ENCODE measurements around the gene RTN1. TPM values are rescaled to one million over a fixed set of nuclear protein-coding genes. Genes with fewer than 3 reads are reported as not detected.

Gene RTN1
- total RNA-seq, 1 donor from 2014 or later = 0.79 TPM

- Histone ChIP-seq H3K4me3 (ENCODE audit: low read depth, low read length) (no peak overlapping the region), H3K36me3 (ENCODE audit: control insufficient read depth, insufficient read depth, low read length) (no peaks in the 10 kb centered on the region), H3K27me3 (ENCODE audit: control insufficient read depth, insufficient read depth, low read length) (peaks cover 8% of the 10 kb centered on the region)
- DNase-seq (ENCODE audit: low read depth) = no peak
- no peak for TF ChIP-seq CTCF (IDR thresholded peaks at IDR 0.05; ENCODE audit: insufficient read depth, low read length, poor library complexity, severe bottlenecking)
Observed at GRCh38 chr14:59629444-59630287, 240.9 kb downstream of the RTN1 start.

- no peak for DNase-seq (ENCODE audit: low read depth)
- Histone ChIP-seq H3K36me3 (ENCODE audit: control insufficient read depth, insufficient read depth, low read length) (no peaks in the 10 kb centered on the region), H3K4me3 (ENCODE audit: low read depth, low read length) (no peak overlapping the region), H3K27me3 (ENCODE audit: control insufficient read depth, insufficient read depth, low read length) (peaks cover 8% of the 10 kb centered on the region)
- TF ChIP-seq CTCF (IDR thresholded peaks at IDR 0.05; ENCODE audit: insufficient read depth, low read length, poor library complexity, severe bottlenecking) = no peak
Observed at GRCh38 chr14:59627011-59627520, 243.5 kb downstream of the RTN1 start.

GRCh38 chr14:59622631-59623030 is 247.9 kb downstream of the RTN1 start:
- no peak overlapping the region for H3K4me3 ChIP-seq (ENCODE audit: low read depth, low read length)
- TF ChIP-seq CTCF (IDR thresholded peaks at IDR 0.05; ENCODE audit: insufficient read depth, low read length, poor library complexity, severe bottlenecking) = no peak
- DNase-seq (ENCODE audit: low read depth) = no peak
- no peaks in the 10 kb centered on the region for H3K27me3 ChIP-seq (ENCODE audit: control insufficient read depth, insufficient read depth, low read length)
- no peaks in the 10 kb centered on the region for H3K36me3 ChIP-seq (ENCODE audit: control insufficient read depth, insufficient read depth, low read length)

GRCh38 chr14:59619061-59619460 is 251.5 kb downstream of the RTN1 start:
- no peak overlapping the region for H3K4me3 ChIP-seq (ENCODE audit: low read depth, low read length)
- no peak for TF ChIP-seq CTCF (IDR thresholded peaks at IDR 0.05; ENCODE audit: insufficient read depth, low read length, poor library complexity, severe bottlenecking)
- DNase-seq (ENCODE audit: low read depth) = no peak
- no peaks in the 10 kb centered on the region for H3K27me3 ChIP-seq (ENCODE audit: control insufficient read depth, insufficient read depth, low read length)
- H3K36me3 ChIP-seq (ENCODE audit: control insufficient read depth, insufficient read depth, low read length) = no peaks in the 10 kb centered on the region

GRCh38 chr14:59601056-59601455 is 269.5 kb downstream of the RTN1 start:
- no peak for TF ChIP-seq CTCF (IDR thresholded peaks at IDR 0.05; ENCODE audit: insufficient read depth, low read length, poor library complexity, severe bottlenecking)

More at GRCh38 chr14:59601056-59601455, 269.5 kb downstream of the RTN1 start:
- Histone ChIP-seq H3K27me3 (ENCODE audit: control insufficient read depth, insufficient read depth, low read length) (no peaks in the 10 kb centered on the region), H3K4me3 (ENCODE audit: low read depth, low read length) (no peak overlapping the region), H3K36me3 (ENCODE audit: control insufficient read depth, insufficient read depth, low read length) (no peaks in the 10 kb centered on the region)
- DNase-seq (ENCODE audit: low read depth) = no peak

Measured in kidney epithelial cell (primary cell).